Neural cell (in vitro differentiated cells): Measurements from ENCODE around the gene PRKCD.

ENCODE experiments used
- CTCF ChIP-seq: fragments of 450-650 bp; IDR thresholded peaks from 2 replicates; pipeline ENCODE4 v1.5.1; 2014; ENCODE audit warnings: antibody characterized with exemption, mild to moderate bottlenecking, moderate library complexity; ENCODE audit not compliant: poor library complexity, severe bottlenecking
- EP300 ChIP-seq: fragments of 450-650 bp; conservative IDR thresholded peaks from 2 replicates; pipeline ENCODE4 v1.6.1; 2014; ENCODE audit warnings: antibody characterized with exemption, mild to moderate bottlenecking, moderate library complexity; ENCODE audit not compliant: poor library complexity, severe bottlenecking
- EZH2 ChIP-seq: fragments of 200-600, 300-800 bp; shearing (Covaris generic), sonication (generic); IDR thresholded peaks from 2 replicates; pipeline ENCODE4 v1.6.1; 2014; ENCODE audit warnings: antibody characterized with exemption, low read length, borderline replicate concordance, mild to moderate bottlenecking; ENCODE audit not compliant: insufficient read depth, poor library complexity, severe bottlenecking
- MXI1 ChIP-seq: fragments of 450-650 bp; conservative IDR thresholded peaks from 2 replicates; pipeline ENCODE4 v1.6.1; 2014; ENCODE audit warnings: antibody characterized with exemption, mild to moderate bottlenecking; ENCODE audit not compliant: poor library complexity, severe bottlenecking
- POLR2AphosphoS5 ChIP-seq: IDR thresholded peaks from 2 replicates; pipeline ENCODE4 v1.6.1; 2012
- RAD21 ChIP-seq: fragments of 450-650 bp; conservative IDR thresholded peaks from 2 replicates; pipeline ENCODE4 v1.6.1; 2014; ENCODE audit warnings: antibody characterized with exemption, mild to moderate bottlenecking, moderate library complexity
- SMC3 ChIP-seq: fragments of 450-650 bp; conservative IDR thresholded peaks from 2 replicates; pipeline ENCODE4 v1.6.1; 2014; ENCODE audit warnings: antibody characterized with exemption, mild to moderate bottlenecking, moderate library complexity; ENCODE audit not compliant: poor library complexity
- TF ChIP-seq, protein P1 (sequence below): IDR thresholded peaks from 2 replicates; pipeline ENCODE4 v1.6.1; 2012; ENCODE audit warnings: borderline replicate concordance

DNA sequence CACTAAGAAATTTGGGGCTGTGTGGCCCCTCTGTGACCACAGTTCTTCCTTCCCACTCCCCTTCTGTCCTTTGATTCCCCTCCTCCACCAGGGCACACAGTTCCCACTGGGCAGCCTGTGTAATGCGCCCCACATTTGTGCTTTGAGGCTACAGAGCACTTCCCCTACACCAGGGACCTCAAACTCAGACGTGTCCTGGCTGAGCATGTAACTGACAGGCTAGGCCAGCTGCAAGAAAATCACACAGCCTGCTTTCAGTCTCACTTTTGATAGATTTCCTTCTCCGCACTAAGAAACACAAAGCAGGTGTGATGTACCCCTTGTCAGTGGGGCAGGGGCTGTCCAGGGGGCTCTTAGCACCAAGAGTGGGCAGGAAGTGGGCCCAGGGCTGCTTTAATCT, 29.6 kb downstream of the PRKCD start:
- TF ChIP-seq CTCF (no peak), MXI1 (no peak), RAD21 (no peak), EP300 (no peak), POLR2AphosphoS5 (no peak), SMC3 (no peak), EZH2 (no peak)
- TF ChIP-seq, protein P1, sequence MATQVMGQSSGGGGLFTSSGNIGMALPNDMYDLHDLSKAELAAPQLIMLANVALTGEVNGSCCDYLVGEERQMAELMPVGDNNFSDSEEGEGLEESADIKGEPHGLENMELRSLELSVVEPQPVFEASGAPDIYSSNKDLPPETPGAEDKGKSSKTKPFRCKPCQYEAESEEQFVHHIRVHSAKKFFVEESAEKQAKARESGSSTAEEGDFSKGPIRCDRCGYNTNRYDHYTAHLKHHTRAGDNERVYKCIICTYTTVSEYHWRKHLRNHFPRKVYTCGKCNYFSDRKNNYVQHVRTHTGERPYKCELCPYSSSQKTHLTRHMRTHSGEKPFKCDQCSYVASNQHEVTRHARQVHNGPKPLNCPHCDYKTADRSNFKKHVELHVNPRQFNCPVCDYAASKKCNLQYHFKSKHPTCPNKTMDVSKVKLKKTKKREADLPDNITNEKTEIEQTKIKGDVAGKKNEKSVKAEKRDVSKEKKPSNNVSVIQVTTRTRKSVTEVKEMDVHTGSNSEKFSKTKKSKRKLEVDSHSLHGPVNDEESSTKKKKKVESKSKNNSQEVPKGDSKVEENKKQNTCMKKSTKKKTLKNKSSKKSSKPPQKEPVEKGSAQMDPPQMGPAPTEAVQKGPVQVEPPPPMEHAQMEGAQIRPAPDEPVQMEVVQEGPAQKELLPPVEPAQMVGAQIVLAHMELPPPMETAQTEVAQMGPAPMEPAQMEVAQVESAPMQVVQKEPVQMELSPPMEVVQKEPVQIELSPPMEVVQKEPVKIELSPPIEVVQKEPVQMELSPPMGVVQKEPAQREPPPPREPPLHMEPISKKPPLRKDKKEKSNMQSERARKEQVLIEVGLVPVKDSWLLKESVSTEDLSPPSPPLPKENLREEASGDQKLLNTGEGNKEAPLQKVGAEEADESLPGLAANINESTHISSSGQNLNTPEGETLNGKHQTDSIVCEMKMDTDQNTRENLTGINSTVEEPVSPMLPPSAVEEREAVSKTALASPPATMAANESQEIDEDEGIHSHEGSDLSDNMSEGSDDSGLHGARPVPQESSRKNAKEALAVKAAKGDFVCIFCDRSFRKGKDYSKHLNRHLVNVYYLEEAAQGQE, result no peak
